ENCODE results near the gene ZNF584. TPM values are rescaled to one million over a fixed set of nuclear protein-coding genes. Genes with fewer than 3 reads are reported as not detected.
A peak's percentile ranks its signal among the peaks of the same experiment; 100 is the strongest.

The ZNF584 gene
- total and polyA plus RNA-seq, 2 donors (not counting 3 experiments of a cell fraction or from before 2014, with no cell fraction given): 5.9 to 12.4 TPM

DNA sequence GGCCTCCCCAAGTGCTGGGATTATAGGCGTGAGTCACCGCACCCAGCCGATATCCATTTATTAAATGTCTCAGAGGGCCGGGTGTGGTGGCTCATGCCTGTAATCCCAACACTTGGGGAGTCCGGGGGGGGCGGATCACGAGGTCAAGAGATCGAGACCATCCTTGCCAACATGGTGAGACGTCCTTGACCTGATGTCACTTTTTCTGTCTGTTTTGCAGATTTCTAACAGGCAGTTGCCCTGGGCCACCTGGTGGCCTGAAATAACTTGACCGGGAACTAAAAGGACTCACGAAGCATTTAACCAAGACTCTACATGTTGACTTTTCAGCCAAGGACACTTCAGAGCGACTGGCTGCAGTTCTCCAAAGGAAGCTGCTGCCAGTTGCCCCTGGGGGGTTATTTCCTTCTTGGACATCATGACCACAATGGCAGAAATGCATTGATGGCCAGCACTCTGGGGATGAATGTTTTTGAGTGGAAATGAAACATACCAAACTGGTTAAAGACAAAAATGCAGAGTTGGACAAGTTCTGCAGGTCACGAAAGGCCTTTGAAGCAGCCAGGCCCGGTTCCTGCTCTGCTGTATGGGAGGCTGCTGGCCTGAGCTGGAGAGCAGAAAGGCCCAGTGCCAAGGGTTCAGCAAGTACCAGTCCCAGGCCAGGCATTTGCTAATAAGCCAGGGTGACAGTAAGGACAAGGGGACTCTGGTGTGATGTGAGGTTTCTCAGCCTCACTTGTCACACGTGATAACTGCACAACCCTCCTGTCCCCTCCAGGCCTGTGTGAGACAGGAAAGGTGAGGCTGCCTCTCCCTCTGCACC lies 35.9 kb upstream of the ZNF584 start:
- Histone ChIP-seq H3K9ac (replicated peaks; ENCODE audit: extremely low read depth, insufficient read depth, low read length) (no peak overlapping the region), H2AFZ (ENCODE audit: low read depth, low read length) (no peak overlapping the region), H3K27ac (ENCODE audit: insufficient read depth, low read depth, low read length) (no peak overlapping the region), H4K20me1 (replicated peaks; ENCODE audit: control insufficient read depth, extremely low read depth, insufficient read depth, low read length) (no peaks in the 10 kb centered on the region), H3K36me3 (ENCODE audit: control insufficient read depth in 2 of 2, extremely low read depth in 1 of 2, insufficient read depth in 2 of 2, low read length in 2 of 2) (no peaks in the 10 kb centered on the region), H3K9me3 (replicated peaks; ENCODE audit: control insufficient read depth, insufficient read depth, low read length) (no peaks in the 10 kb centered on the region), H3K4me3 (replicated peaks in 1 of 3; ENCODE audit: insufficient read depth in 1 of 3, low read depth in 1 of 3, low read length in 3 of 3) (no peak overlapping the region), H3K79me2 (ENCODE audit: control insufficient read depth, insufficient read depth, low read length) (no peaks in the 10 kb centered on the region), H3K4me1 (ENCODE audit: control insufficient read depth, extremely low read depth, insufficient read depth, low read length) (no peaks in the 10 kb centered on the region), H3K9me1 (replicated peaks; ENCODE audit: control insufficient read depth, extremely low read depth, insufficient read depth, low read length) (no peaks in the 10 kb centered on the region), H3K4me2 (ENCODE audit: insufficient read depth, low read length) (no peak overlapping the region), H3K27me3 (ENCODE audit: control insufficient read depth in 2 of 2, insufficient read depth in 2 of 2, low read length in 2 of 2) (peaks cover 6 to 19% of the 10 kb centered on the region in 2 experiments)
- intact Hi-C loops (cut with micrococcal nuclease) (no loop called here), dilution Hi-C loops (cut with MboI; ENCODE audit: extremely low pct_ligation_motif_present, low sequenced_read_pairs) (no loop called here)
- POLR2A ChIA-PET: no interaction called here
- FAIRE-seq: no peak
- no peak for DNase-seq (ENCODE audit: low read depth, low spot score)
- BruUV-seq (replicated peaks): no TSS peak
- CTCF ChIA-PET: interaction anchor here (1.4 to 1.5 kb wide), 2 partner anchors 8 to 17 kb away, joined by 3 to 4 read pairs; no protein-coding TSS in a partner anchor
- TF ChIP-seq, protein P1, sequence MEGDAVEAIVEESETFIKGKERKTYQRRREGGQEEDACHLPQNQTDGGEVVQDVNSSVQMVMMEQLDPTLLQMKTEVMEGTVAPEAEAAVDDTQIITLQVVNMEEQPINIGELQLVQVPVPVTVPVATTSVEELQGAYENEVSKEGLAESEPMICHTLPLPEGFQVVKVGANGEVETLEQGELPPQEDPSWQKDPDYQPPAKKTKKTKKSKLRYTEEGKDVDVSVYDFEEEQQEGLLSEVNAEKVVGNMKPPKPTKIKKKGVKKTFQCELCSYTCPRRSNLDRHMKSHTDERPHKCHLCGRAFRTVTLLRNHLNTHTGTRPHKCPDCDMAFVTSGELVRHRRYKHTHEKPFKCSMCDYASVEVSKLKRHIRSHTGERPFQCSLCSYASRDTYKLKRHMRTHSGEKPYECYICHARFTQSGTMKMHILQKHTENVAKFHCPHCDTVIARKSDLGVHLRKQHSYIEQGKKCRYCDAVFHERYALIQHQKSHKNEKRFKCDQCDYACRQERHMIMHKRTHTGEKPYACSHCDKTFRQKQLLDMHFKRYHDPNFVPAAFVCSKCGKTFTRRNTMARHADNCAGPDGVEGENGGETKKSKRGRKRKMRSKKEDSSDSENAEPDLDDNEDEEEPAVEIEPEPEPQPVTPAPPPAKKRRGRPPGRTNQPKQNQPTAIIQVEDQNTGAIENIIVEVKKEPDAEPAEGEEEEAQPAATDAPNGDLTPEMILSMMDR (IDR thresholded peaks at IDR 0.05; ENCODE audit: extremely low read depth in 1 of 2, insufficient read depth in 1 of 2, low read depth in 1 of 2, low read length in 2 of 2): peak in 1 of 2 donors; percentile 8
- TF ChIP-seq, protein P2, sequence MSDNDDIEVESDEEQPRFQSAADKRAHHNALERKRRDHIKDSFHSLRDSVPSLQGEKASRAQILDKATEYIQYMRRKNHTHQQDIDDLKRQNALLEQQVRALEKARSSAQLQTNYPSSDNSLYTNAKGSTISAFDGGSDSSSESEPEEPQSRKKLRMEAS (IDR thresholded peaks at IDR 0.05; ENCODE audit: insufficient read depth, insufficient read length): no peak
- no peak for TF ChIP-seq GATA2 (IDR thresholded peaks at IDR 0.05; ENCODE audit: insufficient read depth, insufficient read length, low read depth, low read length)

DNA sequence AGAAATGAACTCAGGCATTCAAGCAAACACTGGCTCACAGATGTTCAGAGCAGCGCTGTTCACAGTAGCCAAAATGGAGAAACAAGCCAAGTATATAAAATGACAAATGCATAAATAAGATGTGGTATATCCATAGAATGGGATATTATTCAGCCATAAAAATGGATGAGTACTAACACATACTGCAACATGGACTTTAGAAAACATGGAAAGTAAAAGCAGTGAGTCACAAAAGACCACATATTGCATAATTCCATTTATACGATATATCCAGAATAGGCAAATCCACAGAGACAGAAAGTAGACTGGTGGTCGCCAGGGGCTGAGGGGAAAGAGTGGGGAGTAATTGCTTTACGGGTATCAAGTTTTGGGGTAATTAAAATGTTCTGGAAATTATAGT lies 34.2 kb upstream of the ZNF584 start:
- FAIRE-seq: no peak
- H3K9me3 ChIP-seq (replicated peaks; ENCODE audit: control insufficient read depth, insufficient read depth, low read length): no peaks in the 10 kb centered on the region
- DNase-seq (ENCODE audit: low read depth, low spot score): no peak
- no peak overlapping the region for H3K27ac ChIP-seq (ENCODE audit: insufficient read depth, low read depth, low read length)
- dilution Hi-C loops (cut with MboI; ENCODE audit: extremely low pct_ligation_motif_present, low sequenced_read_pairs) (no loop called here), intact Hi-C loops (cut with micrococcal nuclease) (no loop called here)
- peaks cover 0 to 7% of the 10 kb centered on the region in 2 experiments for H3K27me3 ChIP-seq (ENCODE audit: control insufficient read depth in 2 of 2, insufficient read depth in 2 of 2, low read length in 2 of 2)
- no peaks in the 10 kb centered on the region for H3K9me1 ChIP-seq (replicated peaks; ENCODE audit: control insufficient read depth, extremely low read depth, insufficient read depth, low read length)
- H4K20me1 ChIP-seq (replicated peaks; ENCODE audit: control insufficient read depth, extremely low read depth, insufficient read depth, low read length): no peaks in the 10 kb centered on the region
- POLR2A ChIA-PET: no interaction called here
- H3K4me3 ChIP-seq (replicated peaks in 1 of 3; ENCODE audit: insufficient read depth in 1 of 3, low read depth in 1 of 3, low read length in 3 of 3): no peak overlapping the region
- H2AFZ ChIP-seq (ENCODE audit: low read depth, low read length): no peak overlapping the region
- no TSS peak for BruUV-seq (replicated peaks)
- TF ChIP-seq POLR2A (IDR thresholded peaks at IDR 0.05; ENCODE audit: low read depth, low read length) (no peak), JUN (IDR thresholded peaks at IDR 0.05; ENCODE audit: borderline replicate concordance, insufficient read depth, insufficient read length, low read depth) (no peak), GATA2 (IDR thresholded peaks at IDR 0.05; ENCODE audit: insufficient read depth, insufficient read length, low read depth, low read length) (no peak), POLR2AphosphoS5 (IDR thresholded peaks at IDR 0.05; ENCODE audit: insufficient read depth, low read depth, low read length) (no peak), FOS (IDR thresholded peaks at IDR 0.05; ENCODE audit: borderline replicate concordance, insufficient read depth, low read length) (no peak), MYC (IDR thresholded peaks at IDR 0.05; ENCODE audit: low read depth, low read length) (no peak), EZH2 (IDR thresholded peaks at IDR 0.05; ENCODE audit: borderline replicate concordance, low read depth, low read length, severe bottlenecking) (no peak)
- TF ChIP-seq, protein P2 (IDR thresholded peaks at IDR 0.05; ENCODE audit: insufficient read depth, insufficient read length): no peak
- TF ChIP-seq, protein P1 (IDR thresholded peaks at IDR 0.05; ENCODE audit: extremely low read depth in 1 of 2, insufficient read depth in 1 of 2, low read depth in 1 of 2, low read length in 2 of 2): no peak
- no peaks in the 10 kb centered on the region for H3K36me3 ChIP-seq (ENCODE audit: control insufficient read depth in 2 of 2, extremely low read depth in 1 of 2, insufficient read depth in 2 of 2, low read length in 2 of 2)
- H3K9ac ChIP-seq (replicated peaks; ENCODE audit: extremely low read depth, insufficient read depth, low read length): no peak overlapping the region
- no peaks in the 10 kb centered on the region for H3K4me1 ChIP-seq (ENCODE audit: control insufficient read depth, extremely low read depth, insufficient read depth, low read length)
- no peak overlapping the region for H3K4me2 ChIP-seq (ENCODE audit: insufficient read depth, low read length)
- CTCF ChIA-PET: interaction anchor here (1.4 kb wide), 1 partner anchor 10 kb away, joined by 4 read pairs; no protein-coding TSS in a partner anchor
- no peaks in the 10 kb centered on the region for H3K79me2 ChIP-seq (ENCODE audit: control insufficient read depth, insufficient read depth, low read length)

All from endothelial cell of umbilical vein (primary cell).